Jurkat, Clone E6-1 (cell line): ENCODE data around the gene HNRNPUL1.
A peak's percentile ranks its signal among the peaks of the same experiment; 100 is the strongest.
"Not testable (repeated sequence)": the region's sequence is repeated elsewhere in the genome, so short reads cannot be mapped to it uniquely, and the experiment has no call there.

ENCODE experiments used
- DNase-seq: peaks from one replicate; pipeline ENCODE4 v3.0.0-alpha.2; 2011; ENCODE audit warnings: low read depth, low spot score
- H3K4me3 ChIP-seq: 2 replicates; pipeline ENCODE4 v1.5.1; 2011; ENCODE audit warnings: mild to moderate bottlenecking, low read length, control low read depth, moderate library complexity

Gene HNRNPUL1

GRCh38 chr19:41269055-41269454 is 4.9 kb downstream of the HNRNPUL1 start:
- DNase-seq: no peak
- no peak overlapping the region for H3K4me3 ChIP-seq

- H3K4me3 ChIP-seq: no peak overlapping the region
- DNase-seq: no peak
These were observed 5.4 kb downstream of the HNRNPUL1 start for GRCh38 chr19:41269571-41269970.

- DNase-seq: no peak
- no peak overlapping the region for H3K4me3 ChIP-seq
These were observed 8.9 kb downstream of the HNRNPUL1 start for GRCh38 chr19:41273076-41273475.

GRCh38 chr19:41274802-41275201 is 10.6 kb downstream of the HNRNPUL1 start:
- no peak for DNase-seq
- no peak overlapping the region for H3K4me3 ChIP-seq

GRCh38 chr19:41276231-41276630 is 12.1 kb downstream of the HNRNPUL1 start:
- DNase-seq: no peak

GRCh38 chr19:41278478-41278877 is 14.3 kb downstream of the HNRNPUL1 start:
- no peak for DNase-seq
- H3K4me3 ChIP-seq: no peak overlapping the region

More at GRCh38 chr19:41276231-41276630, 12.1 kb downstream of the HNRNPUL1 start:
- H3K4me3 ChIP-seq: no peak overlapping the region

GRCh38 chr19:41288673-41289530 is 24.7 kb downstream of the HNRNPUL1 start:
- H3K4me3 ChIP-seq: no peak overlapping the region

GRCh38 chr19:41289814-41290213 is 25.6 kb downstream of the HNRNPUL1 start:
- H3K4me3 ChIP-seq, DNase-seq: not testable (repeated sequence)

More at GRCh38 chr19:41288673-41289530, 24.7 kb downstream of the HNRNPUL1 start:
- DNase-seq: no peak

GRCh38 chr19:41294393-41294792 is 30.2 kb downstream of the HNRNPUL1 start:
- H3K4me3 ChIP-seq: no peak overlapping the region
- DNase-seq: no peak

- H3K4me3 ChIP-seq: no peak overlapping the region
These were observed 31.3 kb downstream of the HNRNPUL1 start for GRCh38 chr19:41295499-41295898.

GRCh38 chr19:41296433-41296871 is 32.3 kb downstream of the HNRNPUL1 start:
- no peak for DNase-seq
- no peak overlapping the region for H3K4me3 ChIP-seq

More at GRCh38 chr19:41295499-41295898, 31.3 kb downstream of the HNRNPUL1 start:
- no peak for DNase-seq

GRCh38 chr19:41297628-41298347 is 33.6 kb downstream of the HNRNPUL1 start:
- no peak overlapping the region for H3K4me3 ChIP-seq
- DNase-seq: no peak

- H3K4me3 ChIP-seq: no peak overlapping the region
- no peak for DNase-seq
These were observed 34.3 kb downstream of the HNRNPUL1 start for GRCh38 chr19:41298348-41298964.

GRCh38 chr19:41299046-41299754 is 35.0 kb downstream of the HNRNPUL1 start:
- H3K4me3 ChIP-seq: no peak overlapping the region

GRCh38 chr19:41299755-41300089 is 35.5 kb downstream of the HNRNPUL1 start:
- DNase-seq: peak; percentile 60
- H3K4me3 ChIP-seq: no peak overlapping the region

More at GRCh38 chr19:41299046-41299754, 35.0 kb downstream of the HNRNPUL1 start:
- DNase-seq: no peak

- no peak for DNase-seq
- H3K4me3 ChIP-seq: no peak overlapping the region
These were observed 36.4 kb downstream of the HNRNPUL1 start for GRCh38 chr19:41300555-41300954.

- peak; percentile 45 for DNase-seq
- H3K4me3 ChIP-seq: no peak overlapping the region
These were observed 38.6 kb downstream of the HNRNPUL1 start for GRCh38 chr19:41302624-41303351.

GRCh38 chr19:41303954-41304353 is 39.8 kb downstream of the HNRNPUL1 start:
- no peak for DNase-seq
- H3K4me3 ChIP-seq: no peak overlapping the region
